Activated T-helper 1 cell treated with anti-CD3 and anti-CD28 coated beads, Interleukin-12 subunit alpha, Interleukin-12 subunit beta, Interleukin-2, Interleukin-4 antibody, amounts not matched to agents 30 ng/mL and 10 ng/mL and 1 ng/mL, durations not matched to agents 14 hours and 24 hours and 36 hours (primary cell): ENCODE measurements around the gene TEX52. TPM values are rescaled to one million over a fixed set of nuclear protein-coding genes. Genes with fewer than 3 reads are reported as not detected.
A peak's percentile ranks its signal among the peaks of the same experiment; 100 is the strongest.
"Not testable (repeated sequence)": the region's sequence is repeated elsewhere in the genome, so short reads cannot be mapped to it uniquely, and the experiment has no call there.

Experiments used
- DNase-seq: peaks from one replicate; pipeline ENCODE4 v3.0.0; 2021; ENCODE audit warnings: low spot score
- H3K27ac Mint-ChIP-seq: one replicate; pipeline ENCODE4 v1.8.0; 2021; ENCODE audit warnings: mild to moderate bottlenecking, mixed read lengths
- H3K27me3 Mint-ChIP-seq: one replicate; pipeline ENCODE4 v1.8.0; 2022; ENCODE audit warnings: mild to moderate bottlenecking, moderate library complexity, mixed read lengths; ENCODE audit not compliant: insufficient read depth
- H3K36me3 Mint-ChIP-seq: one replicate; pipeline ENCODE4 v1.8.0; 2021; ENCODE audit warnings: low read depth, mixed read lengths
- H3K4me1 Mint-ChIP-seq: one replicate; pipeline ENCODE4 v1.8.0; 2021; ENCODE audit warnings: low read depth, mixed read lengths
- H3K4me3 Mint-ChIP-seq: one replicate; pipeline ENCODE4 v1.8.0; 2021; ENCODE audit warnings: mild to moderate bottlenecking, moderate library complexity, mixed read lengths
- H3K9me3 Mint-ChIP-seq: one replicate; pipeline ENCODE4 v1.8.0; 2021; ENCODE audit warnings: mixed read lengths
- intact Hi-C: fragments of 100-400 bp; cut with micrococcal nuclease; formaldehyde crosslinking; loops from one replicate; pipeline ENCODE4 v1.15.1; 2024
- total RNA-seq: library from RNA; stranded (reverse); gene quantifications from 2 replicates; pipeline ENCODE4 v1.2.3, GENCODE V29; 2022

Gene TEX52
- total RNA-seq, 1 donor from 2014 or later: not detected

DNA sequence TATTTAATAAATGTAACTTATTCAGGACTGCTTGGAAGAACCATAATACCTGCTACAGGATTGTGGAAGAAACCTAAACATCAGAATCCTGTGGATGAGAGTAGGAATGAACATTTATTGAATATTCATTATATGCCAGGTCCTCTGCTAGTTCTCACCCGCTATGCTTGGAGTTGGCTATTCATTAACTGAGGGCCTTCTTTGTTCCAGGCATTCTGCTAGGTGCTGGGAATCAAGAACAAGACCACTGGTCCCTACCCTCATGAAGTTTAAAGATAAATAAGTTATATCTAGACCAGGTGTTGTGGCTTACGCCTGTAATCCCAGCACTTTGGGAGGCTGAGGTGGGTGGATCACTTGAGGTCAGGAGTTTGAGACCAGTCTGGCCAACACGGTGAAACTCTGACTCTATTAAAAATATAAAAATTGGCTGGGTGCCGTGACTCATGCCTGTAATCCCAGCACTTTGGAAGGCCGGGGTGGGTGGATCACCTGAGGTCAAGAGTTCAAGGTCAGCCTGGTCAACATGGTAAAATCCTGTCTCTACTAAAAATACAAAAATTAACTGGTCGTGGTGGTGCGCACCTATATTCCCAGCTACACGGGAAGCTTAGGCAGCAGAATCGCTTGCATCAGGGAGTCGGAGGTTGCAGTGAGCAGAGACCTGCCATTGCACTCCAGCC lies 30.1 kb upstream of the TEX52 start:
- H3K9me3 Mint-ChIP-seq: no peaks in the 10 kb centered on the region
- H3K4me3 Mint-ChIP-seq: no peak overlapping the region
- no peak for DNase-seq
- intact Hi-C loops: no loop called here
- no peak overlapping the region for H3K27ac Mint-ChIP-seq
- H3K36me3 Mint-ChIP-seq: peaks cover 30% of the 10 kb centered on the region
- peaks cover 37% of the 10 kb centered on the region for H3K4me1 Mint-ChIP-seq
- H3K27me3 Mint-ChIP-seq: no peaks in the 10 kb centered on the region

DNA sequence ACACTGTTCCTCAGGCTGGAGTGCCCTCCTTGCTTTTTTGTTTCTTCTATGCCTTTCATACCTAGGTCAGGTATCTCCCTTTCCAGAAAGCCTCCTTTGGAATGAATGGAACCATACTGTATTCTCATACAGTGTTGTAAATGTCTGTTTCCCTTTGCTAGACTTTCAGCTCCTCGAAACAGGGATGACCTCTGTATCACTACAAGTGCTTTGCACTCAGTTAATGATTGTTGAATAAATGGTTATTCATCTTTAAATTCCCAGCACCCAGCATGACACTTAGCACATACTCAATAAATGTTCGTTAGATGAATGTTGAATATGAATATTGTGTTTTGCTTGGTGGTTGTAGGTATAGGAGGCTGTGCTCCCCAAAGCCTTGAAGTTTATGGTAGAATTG lies 28.0 kb upstream of the TEX52 start:
- Mint-ChIP-seq H3K9me3 (no peaks in the 10 kb centered on the region), H3K27ac (peak overlapping the region; percentile 2)

DNA sequence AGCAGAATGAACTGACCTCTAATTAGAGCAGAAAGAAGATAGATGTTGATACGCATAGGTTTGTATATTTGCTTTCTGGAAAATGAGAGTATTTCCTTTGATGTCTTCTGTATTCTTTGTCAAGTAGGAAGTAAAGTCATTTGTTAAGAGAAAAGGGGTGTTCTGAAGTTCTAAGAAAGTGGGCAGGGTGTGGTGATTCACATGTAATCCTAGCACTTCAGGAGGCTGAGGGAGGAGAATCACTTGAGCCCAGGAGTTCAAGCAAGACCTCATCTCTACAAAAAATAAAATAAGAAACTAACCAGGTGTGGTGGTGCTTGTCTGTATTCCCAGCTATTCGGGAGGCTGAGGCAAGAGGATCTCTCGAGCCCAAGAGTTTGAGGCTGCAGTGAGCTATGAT lies 23.0 kb upstream of the TEX52 start:
- no peaks in the 10 kb centered on the region for H3K27me3 Mint-ChIP-seq
- no peak for DNase-seq
- peaks cover 23% of the 10 kb centered on the region for H3K36me3 Mint-ChIP-seq
- peaks cover 52% of the 10 kb centered on the region for H3K4me1 Mint-ChIP-seq
- no peaks in the 10 kb centered on the region for H3K9me3 Mint-ChIP-seq
- peak overlapping the region; percentile 66 for H3K4me3 Mint-ChIP-seq
- H3K27ac Mint-ChIP-seq: peak overlapping the region; percentile 80
- intact Hi-C loops: loop anchor here (5.0 kb wide), 2 partner anchors 82 to 188 kb away; no protein-coding TSS in a partner anchor

More for the DNA sequence above, 28.0 kb upstream of the TEX52 start:
- intact Hi-C loops: loop anchor here (1.0 kb wide), 2 partner anchors 59 to 156 kb away; no protein-coding TSS in a partner anchor
- H3K36me3 Mint-ChIP-seq: peaks cover 32% of the 10 kb centered on the region
- peaks cover 35% of the 10 kb centered on the region for H3K4me1 Mint-ChIP-seq
- DNase-seq: no peak
- H3K27me3 Mint-ChIP-seq: no peaks in the 10 kb centered on the region
- H3K4me3 Mint-ChIP-seq: no peak overlapping the region

DNA sequence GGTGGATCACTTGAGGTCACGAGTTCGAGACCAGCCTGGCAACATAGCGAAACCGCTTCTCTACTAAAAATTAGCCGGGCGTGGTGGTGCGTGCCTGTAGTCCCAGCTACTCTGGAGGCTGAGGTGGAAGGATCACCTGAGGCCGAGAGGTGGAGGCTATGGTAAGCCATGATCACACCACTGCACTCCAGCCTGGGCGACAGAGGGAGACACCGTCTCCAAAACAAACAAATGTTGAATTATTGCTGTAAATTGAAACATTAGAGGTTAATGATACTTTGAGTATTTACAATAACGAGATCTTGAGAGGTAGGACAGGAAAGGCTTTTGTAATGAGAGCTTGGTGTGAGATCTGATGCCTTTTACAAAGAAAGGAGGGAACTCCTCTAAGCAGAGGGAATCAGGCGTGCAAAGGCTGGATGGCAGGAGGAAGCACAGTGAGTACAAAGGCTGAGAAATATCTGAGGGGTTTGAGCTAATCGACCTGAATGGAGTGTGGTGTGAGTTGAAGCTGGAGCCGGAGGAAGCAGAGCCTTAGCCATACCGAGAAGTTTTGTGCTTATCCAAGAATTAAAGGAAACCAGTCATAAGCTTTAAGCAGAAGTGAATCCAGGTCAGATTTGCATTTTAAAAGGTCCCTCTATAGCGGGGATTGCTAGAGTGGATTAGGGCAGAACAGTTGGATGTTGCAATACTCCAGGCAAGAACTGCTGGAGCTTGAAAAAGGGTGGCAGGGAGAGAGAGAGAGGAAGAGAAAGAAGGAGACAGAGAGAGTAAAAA lies 21.3 kb upstream of the TEX52 start:
- peaks cover 26% of the 10 kb centered on the region for H3K36me3 Mint-ChIP-seq
- no peaks in the 10 kb centered on the region for H3K9me3 Mint-ChIP-seq
- H3K4me1 Mint-ChIP-seq: peaks cover 57% of the 10 kb centered on the region
- peak overlapping the region; percentile 100 for H3K27ac Mint-ChIP-seq
- peak overlapping the region; percentile 99 for H3K4me3 Mint-ChIP-seq
- intact Hi-C loops: loop anchor here (1.0 to 5.0 kb wide), 5 partner anchors 10 to 186 kb away; partner anchors contain the start of genes ITFG2 and TULP3
- DNase-seq: no peak
- H3K27me3 Mint-ChIP-seq: no peaks in the 10 kb centered on the region

DNA sequence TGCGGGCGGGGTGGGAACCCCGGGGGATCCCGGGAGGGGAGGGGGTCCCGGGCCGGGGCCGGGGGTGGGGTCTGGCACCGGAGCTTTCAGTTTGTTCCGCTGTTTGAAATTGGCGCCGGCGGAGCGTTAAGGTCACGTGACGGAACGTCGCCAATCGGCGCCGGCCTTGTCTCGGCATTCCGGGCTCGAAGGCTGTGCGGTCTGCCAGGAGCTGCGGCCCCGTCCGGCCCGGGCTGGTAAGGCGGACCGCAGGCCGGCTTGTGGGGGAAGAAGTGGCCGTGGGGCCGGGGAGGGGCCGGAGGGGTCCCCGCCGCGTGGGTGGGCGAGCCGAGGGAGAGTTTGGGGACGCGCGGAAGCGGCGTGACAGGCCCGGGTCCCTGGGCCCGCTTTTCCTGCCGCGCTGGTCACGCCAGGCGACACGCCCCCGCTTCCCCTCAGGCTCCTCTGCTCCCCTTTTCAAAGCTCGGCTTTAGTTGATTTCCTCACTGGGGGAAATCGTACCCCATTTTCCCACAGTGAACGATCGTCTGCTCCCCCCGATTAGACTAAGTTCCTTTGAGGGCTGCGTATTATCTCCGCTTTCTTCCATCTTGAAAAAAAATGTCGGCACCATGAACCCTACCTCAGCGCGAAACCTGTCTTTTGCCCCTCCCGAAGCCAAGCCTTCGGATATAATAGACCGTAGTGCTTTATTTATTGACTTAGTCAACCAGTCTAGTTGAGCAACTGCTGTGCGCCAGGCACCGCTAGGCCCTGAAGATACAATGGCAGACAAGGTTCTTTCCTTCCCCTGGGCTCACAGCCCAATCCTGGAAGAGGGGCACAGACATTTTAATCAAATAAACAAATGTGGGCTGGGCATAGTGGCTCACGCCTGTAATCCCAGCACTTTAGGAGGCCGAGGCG lies 20.5 kb upstream of the TEX52 start, which contains the start of the genes FOXM1 and RHNO1:
TSS of gene FOXM1 (minus strand) at position 128 of the 906 bp plus-strand sequence. CDS start 2,696 bp downstream, outside the sequence.
TSS of gene RHNO1 (plus strand) at position 177 of the 906 bp plus-strand sequence. CDS start 8,144 bp downstream, outside the sequence.
- Mint-ChIP-seq H3K27me3 (no peaks in the 10 kb centered on the region), H3K4me1 (peaks cover 51% of the 10 kb centered on the region), H3K4me3 (peak within 1 kb of the TSS; percentile 99), H3K36me3 (peaks cover 30% of the 10 kb centered on the region), H3K27ac (peak within 1 kb of the TSS; percentile 100), H3K9me3 (no peaks in the 10 kb centered on the region)
- intact Hi-C loops: loop anchor here (1.0 to 5.0 kb wide), 5 partner anchors 9 to 185 kb away; partner anchors contain the start of genes ITFG2 and TULP3
- DNase-seq: peak; percentile 86

DNA sequence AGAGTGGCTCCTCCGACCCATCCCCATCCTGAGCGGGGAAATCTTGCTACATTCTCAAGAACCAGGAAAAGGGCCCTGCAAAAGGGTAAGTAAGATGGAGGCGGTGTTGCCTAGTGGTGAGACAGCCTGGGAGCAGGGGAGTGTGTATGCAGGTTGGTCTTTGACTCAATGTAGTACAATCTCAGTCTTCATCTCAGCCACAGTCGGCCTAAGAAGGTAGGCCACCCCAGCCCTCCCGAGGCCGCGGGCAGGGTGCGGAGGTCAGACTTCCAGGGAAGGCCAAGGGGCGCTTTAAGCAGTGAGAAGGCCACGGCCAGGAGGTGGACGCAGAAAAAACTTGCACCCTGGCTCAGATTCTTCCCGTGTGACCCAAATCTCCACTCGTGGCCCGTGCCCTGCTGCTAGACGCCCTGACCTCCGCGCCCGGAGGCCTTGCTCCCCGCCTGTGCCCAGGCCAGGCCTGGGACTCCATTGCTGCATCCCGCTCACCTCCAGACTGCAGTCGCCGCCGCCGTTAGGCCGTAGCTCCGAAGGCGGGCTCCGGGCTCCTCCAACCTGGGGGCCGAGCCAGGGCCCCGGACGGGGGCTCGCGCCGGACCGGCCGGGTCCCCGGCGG lies 19.7 kb upstream of the TEX52 start:
- intact Hi-C loops: loop anchor here (1.0 to 5.0 kb wide), 5 partner anchors 8 to 184 kb away; partner anchors contain the start of genes ITFG2 and TULP3
- H3K36me3 Mint-ChIP-seq: peaks cover 30% of the 10 kb centered on the region
- H3K27me3 Mint-ChIP-seq: no peaks in the 10 kb centered on the region

DNA sequence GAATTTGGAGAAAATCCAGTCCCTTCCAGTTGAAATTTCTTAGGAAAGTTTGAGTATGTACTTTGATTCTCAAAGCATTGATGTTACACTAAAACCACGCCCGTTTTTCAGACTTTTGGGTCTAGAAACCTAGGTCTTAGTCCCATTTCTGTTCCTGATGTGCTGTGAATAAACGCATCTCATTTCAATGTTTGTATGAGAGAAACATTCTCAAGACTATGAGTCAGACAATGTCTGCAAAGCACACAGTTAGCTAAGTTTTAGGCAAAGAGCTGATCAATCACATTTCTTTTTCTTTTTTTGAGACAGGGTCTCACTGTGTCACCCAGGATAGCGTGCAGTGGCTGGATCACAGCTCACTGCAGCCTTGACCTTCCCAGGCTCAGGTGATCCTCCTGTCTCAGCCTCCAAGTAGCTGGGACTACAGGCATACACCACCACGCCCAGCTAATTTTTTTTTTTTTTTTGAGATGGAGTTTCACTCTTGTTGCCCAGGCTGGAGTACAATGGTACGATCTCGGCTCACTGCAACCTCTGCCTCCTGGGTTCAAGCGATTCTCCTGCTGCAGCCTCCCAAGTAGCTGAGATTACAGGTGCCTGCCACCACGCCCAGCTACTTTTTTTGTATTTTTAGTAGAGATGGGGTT lies 12.3 kb upstream of the TEX52 start:
- intact Hi-C loops: loop anchor here (1.0 to 2.0 kb wide), 3 partner anchors 8 to 56 kb away; partner anchors contain the start of genes FOXM1, ITFG2, RHNO1 and TULP3
- not testable (repeated sequence) for H3K9me3 Mint-ChIP-seq, H3K27me3 Mint-ChIP-seq, H3K4me3 Mint-ChIP-seq, DNase-seq
- peaks cover 25% of the 10 kb centered on the region for H3K4me1 Mint-ChIP-seq
- peak overlapping the region; percentile 94 for H3K27ac Mint-ChIP-seq
- H3K36me3 Mint-ChIP-seq: peaks cover 39% of the 10 kb centered on the region

More for the DNA sequence above, 19.7 kb upstream of the TEX52 start:
- Mint-ChIP-seq H3K4me3 (peak overlapping the region; percentile 93), H3K9me3 (no peaks in the 10 kb centered on the region), H3K4me1 (peaks cover 44% of the 10 kb centered on the region), H3K27ac (peak overlapping the region; percentile 93)
- peak; percentile 12 for DNase-seq

DNA sequence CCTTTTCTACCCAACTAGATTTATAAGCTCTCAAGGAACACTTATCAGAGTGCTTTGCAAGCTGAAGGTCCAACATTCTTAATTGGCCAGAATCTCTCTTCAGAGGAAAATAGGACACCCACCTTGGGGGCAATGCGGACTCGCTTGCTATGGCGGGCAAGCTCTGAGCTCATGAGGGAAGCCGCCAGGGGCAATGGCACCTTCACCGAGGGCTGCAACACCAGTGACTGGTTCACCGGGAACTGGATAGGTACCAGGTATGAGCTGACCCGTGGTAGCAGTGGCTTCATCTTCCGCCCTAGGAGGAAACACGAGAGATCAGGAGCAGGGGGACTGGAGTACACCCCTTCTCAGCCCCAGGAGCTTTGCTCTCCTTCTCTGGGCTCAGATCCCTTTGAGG lies 7.4 kb upstream of the TEX52 start:
- Mint-ChIP-seq H3K36me3 (peaks cover 55% of the 10 kb centered on the region), H3K9me3 (no peaks in the 10 kb centered on the region), H3K4me3 (no peak overlapping the region), H3K4me1 (peaks cover 27% of the 10 kb centered on the region), H3K27me3 (no peaks in the 10 kb centered on the region), H3K27ac (no peak overlapping the region)
- no peak for DNase-seq
- intact Hi-C loops: no loop called here

DNA sequence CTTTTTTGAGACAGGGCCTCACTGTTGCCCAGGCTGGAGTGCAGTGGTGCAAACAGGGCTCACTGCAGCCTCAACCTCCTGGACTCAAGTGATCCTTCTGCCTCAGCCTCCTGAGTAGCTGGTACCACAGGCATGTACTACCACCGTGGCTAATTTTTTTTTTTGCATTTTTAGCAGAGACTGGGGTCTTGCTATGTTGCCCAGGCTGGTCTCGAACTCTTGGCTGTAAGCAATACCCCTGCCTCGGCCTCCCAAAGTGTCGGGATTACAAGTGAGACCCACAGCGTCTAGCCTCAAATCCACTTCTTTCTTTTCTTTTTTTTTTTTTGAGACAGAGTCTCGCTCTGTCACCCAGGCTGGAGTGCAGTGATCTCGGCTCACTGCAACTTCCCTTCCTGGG lies 6.6 kb upstream of the TEX52 start:
- H3K36me3 Mint-ChIP-seq: peaks cover 57% of the 10 kb centered on the region
- H3K27ac Mint-ChIP-seq, H3K4me3 Mint-ChIP-seq, H3K9me3 Mint-ChIP-seq, DNase-seq, intact Hi-C loops, H3K27me3 Mint-ChIP-seq: not testable (repeated sequence)
- H3K4me1 Mint-ChIP-seq: peaks cover 19% of the 10 kb centered on the region

DNA sequence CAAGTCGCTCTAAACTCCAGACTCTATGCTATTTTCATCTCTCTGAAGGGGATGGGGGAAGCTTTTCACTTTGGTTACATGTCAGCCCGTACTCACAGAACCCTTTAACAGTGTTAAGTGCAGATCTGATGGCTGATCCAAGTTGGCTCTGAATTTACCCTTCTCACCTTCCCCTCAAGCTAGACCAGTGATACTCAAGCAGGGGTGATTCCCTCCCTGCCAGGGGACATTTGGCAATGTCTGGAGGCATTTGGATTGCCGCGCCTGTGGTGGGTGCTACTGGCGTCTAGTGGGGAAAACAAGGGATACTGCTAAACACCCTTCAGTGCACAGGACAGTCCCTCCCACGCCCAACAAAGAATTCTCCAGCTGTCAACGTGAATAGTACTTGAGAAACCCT lies 6.0 kb upstream of the TEX52 start:
- Mint-ChIP-seq H3K9me3 (no peaks in the 10 kb centered on the region), H3K27me3 (no peaks in the 10 kb centered on the region), H3K36me3 (peaks cover 57% of the 10 kb centered on the region), H3K27ac (no peak overlapping the region), H3K4me3 (no peak overlapping the region), H3K4me1 (peaks cover 15% of the 10 kb centered on the region)
- no peak for DNase-seq
- intact Hi-C loops: no loop called here

DNA sequence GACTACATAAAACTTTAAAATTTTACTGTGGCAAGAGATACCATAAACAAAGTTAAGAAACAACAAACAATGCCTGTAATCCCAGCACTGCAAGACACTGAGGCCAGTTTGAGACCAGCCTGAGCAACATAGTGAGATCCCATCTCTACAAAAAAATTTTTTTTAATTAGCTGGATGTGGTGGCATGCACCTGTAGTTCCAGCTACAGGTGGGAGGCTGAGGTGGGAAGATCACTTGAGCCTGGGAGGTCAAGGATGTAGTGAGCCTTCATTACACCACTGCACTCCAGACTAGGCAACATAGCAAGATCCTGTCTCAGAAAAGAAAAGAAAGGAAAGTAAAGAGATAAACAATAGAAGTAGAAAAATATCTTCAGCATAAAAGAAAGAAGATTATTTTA lies 3.3 kb upstream of the TEX52 start:
- no peak for DNase-seq
- peaks cover 6% of the 10 kb centered on the region for H3K4me1 Mint-ChIP-seq
- no peak overlapping the region for H3K4me3 Mint-ChIP-seq
- H3K36me3 Mint-ChIP-seq: peaks cover 47% of the 10 kb centered on the region
- H3K9me3 Mint-ChIP-seq: no peaks in the 10 kb centered on the region
- intact Hi-C loops: no loop called here
- no peaks in the 10 kb centered on the region for H3K27me3 Mint-ChIP-seq
- no peak overlapping the region for H3K27ac Mint-ChIP-seq
